IPS-18c (cell line): ENCODE data around the gene RPL37.
A peak's percentile ranks its signal among the peaks of the same experiment; 100 is the strongest.
"Not testable (repeated sequence)": the region's sequence is repeated elsewhere in the genome, so short reads cannot be mapped to it uniquely, and the experiment has no call there.

Experiments used
- H3K4me3 ChIP-seq: 2 replicates; pipeline ENCODE4 v1.7.0; 2013; ENCODE audit warnings: low read depth, mild to moderate bottlenecking, low read length, moderate library complexity; ENCODE audit not compliant: insufficient read depth
- H3K9me3 ChIP-seq: one replicate; pipeline ENCODE4 v1.6.1; 2013; ENCODE audit warnings: mild to moderate bottlenecking, low read length, moderate library complexity; ENCODE audit not compliant: control insufficient read depth, insufficient read depth

RPL37 gene

DNA sequence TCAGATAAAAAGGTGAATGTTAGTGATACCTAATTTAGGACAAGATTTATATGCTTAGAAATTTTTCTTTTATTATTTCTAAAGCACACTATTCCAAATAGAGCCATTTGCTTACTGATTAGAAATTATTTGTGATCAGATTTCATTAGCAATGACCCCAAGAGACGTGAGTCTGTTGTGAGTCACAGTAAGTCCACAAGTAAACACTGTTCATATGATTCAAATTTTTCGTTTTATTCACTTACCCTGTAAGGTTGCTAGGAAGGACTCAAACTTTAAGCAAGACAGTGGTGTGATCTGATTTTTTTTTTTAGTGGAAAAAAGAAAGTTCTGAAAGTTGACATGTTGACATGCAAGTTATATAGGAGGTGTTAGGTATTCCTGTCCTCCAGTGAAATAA lies 7.3 kb upstream of the RPL37 start:
- H3K9me3 ChIP-seq: peaks cover 2% of the 10 kb centered on the region
- H3K4me3 ChIP-seq: no peak overlapping the region

DNA sequence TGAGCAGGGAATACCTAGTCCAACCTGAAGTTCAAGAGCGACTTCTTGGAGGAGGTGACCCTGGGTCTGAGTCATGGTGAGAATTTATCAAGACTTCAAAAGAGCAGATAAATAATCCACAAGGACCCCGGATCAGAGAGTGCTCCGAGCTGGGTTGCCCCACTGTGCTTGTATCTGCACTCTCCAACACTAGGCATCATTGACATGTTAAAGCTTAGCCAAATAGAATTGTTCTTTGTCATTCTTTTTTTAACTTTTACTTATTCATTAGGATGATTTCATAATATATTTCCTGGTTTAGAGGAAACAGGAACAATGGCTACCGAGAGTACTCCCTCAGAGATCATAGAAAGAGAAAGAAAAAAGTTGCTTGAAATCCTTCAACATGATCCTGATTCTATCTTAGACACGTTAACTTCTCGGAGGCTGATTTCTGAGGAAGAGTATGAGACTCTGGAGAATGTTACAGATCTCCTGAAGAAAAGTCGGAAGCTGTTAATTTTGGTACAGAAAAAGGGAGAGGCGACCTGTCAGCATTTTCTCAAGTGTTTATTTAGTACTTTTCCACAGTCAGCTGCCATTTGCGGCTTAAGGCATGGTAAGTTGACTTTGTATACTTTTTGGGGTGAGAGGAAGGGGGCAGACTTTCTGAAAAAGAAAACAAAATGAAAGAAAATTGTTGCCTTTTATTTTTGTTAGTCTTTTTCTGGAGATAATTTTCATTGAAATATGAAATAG lies 6.2 kb upstream of the RPL37 start, which contains the start of gene CARD6:
TSS of gene CARD6 (plus strand) at position 300 of the 738 bp plus-strand sequence. CDS start at position 316, 16 bp downstream.
- Histone ChIP-seq H3K9me3 (peaks cover 2% of the 10 kb centered on the region), H3K4me3 (no peak within 1 kb of the TSS)

DNA sequence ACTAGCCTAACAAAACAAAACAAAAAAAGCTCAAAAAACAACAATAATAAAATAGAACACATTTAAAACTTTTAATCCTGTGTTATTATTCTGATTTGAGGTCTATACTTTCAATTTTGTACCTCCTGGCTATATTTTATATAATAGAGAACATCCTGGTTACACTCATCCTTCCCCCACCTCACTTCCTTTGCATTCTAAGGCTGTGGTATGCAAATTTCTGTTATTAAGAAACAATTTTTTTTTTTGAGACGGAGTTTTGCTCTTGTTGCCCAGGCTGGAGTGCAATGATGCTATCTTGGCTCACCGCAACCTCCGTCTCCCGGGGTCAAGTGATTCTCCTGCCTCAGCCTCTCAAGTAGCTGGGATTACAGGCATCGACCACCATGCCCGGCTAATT lies 3.1 kb upstream of the RPL37 start:
- Histone ChIP-seq H3K4me3 (no peak overlapping the region), H3K9me3 (peaks cover 2% of the 10 kb centered on the region)

DNA sequence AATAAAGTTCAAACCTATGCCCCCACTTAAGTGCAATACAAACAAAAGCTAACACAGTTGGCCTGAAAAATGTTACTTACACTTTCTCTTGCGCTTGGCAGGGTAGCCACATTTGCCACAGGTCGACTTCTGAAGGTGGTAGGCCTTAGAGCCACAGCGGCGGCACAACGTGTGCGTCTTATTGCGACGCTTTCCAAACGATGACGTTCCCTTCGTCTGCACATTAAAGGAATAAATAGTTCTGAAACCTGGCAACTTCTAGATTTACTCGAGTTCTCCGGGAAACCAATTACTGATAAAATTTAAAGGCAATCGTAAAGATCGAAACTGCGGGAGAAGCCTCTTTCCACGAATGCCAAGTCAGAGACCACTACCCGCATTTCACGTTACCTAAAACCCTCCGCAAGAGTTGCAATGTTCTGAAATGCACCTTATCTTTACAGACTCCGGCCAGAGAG lies 602 bp downstream of the RPL37 start:
- Histone ChIP-seq H3K9me3 (peaks cover 2% of the 10 kb centered on the region), H3K4me3 (peak overlapping the region; percentile 98)

DNA sequence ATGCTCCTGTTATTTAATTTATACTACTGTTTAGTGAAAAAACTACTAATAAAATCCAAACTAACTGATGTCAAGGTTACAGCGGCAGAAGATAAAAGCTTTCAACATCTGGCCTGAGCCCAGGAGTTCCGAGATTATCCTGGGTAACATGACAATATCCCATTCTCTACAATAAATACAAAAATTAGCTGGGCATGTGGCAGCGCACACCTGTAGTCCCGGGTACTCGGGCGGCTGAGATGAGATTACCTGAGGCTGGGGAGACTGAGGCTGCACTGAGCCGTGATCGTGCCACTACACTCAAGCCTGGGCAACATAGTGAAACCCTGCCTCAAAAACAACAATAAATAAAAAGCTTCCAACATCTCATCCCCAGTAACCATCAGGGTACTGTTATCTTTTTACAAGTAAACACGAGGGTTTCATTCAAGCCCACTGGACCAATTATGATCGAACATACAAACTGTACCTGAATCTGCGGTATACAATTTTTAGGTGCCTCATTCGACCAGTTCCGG lies 1.3 kb downstream of the RPL37 start:
- Histone ChIP-seq H3K9me3 (peaks cover 2% of the 10 kb centered on the region), H3K4me3 (peak overlapping the region; percentile 98)

DNA sequence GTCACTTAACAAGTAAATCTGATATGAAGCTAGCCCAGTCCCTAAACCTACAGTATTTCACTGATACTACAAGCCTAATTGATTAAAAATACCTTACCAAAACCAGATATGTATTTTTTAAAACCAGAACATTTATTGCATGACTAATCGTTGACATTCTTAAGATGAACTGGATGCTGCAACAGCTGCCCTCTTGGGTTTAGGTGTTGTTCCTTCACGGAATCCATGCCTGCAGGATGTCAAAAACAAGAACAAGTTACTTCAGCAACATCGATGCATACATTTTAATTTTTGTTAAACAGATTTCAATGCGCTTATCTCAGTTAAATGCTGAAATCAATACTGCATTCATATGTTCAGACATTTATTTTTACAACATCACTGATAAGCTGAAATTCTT lies 2.7 kb downstream of the RPL37 start:
- no peak overlapping the region for H3K4me3 ChIP-seq

DNA sequence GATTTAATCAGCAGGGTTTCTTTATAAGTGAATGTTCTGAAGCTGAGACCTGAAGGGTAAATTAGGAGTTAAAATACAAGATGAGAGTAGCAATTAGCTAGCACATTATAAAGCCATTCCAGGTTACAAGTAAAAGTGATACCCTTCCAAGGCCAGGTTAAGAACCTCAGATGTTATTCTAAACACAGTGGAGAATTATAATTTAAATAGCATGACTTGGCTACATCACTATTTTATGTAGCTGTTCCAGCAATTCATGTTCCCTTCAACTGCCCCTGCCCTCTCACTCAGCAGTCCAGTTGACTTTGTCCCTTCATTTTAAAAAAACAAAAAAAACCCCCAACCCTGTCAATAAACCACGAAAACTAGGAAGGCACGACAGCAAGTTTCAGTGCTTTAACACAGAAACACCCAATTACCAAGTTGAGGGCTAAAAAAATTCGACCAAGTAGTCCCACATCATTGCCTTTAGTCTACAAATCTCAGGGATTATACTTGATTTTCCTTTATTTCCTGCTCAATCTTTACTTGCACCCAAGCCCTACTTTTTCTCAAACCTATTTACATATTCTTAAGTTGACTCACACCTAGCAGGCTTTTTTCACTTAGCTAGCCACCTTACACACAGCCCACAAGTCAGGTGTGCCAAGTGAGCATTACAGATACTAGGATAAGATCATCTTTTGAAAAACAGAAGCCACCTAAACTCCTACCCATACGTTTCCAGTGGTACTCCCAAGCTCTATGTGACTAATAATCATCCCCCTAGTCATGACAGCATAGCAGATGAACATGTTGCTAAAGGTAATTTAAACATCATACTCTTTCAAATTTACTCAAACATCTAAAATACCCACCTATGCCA lies 3.4 kb downstream of the RPL37 start:
- no peaks in the 10 kb centered on the region for H3K9me3 ChIP-seq
- no peak overlapping the region for H3K4me3 ChIP-seq

More for the DNA sequence above, 2.7 kb downstream of the RPL37 start:
- no peaks in the 10 kb centered on the region for H3K9me3 ChIP-seq

DNA sequence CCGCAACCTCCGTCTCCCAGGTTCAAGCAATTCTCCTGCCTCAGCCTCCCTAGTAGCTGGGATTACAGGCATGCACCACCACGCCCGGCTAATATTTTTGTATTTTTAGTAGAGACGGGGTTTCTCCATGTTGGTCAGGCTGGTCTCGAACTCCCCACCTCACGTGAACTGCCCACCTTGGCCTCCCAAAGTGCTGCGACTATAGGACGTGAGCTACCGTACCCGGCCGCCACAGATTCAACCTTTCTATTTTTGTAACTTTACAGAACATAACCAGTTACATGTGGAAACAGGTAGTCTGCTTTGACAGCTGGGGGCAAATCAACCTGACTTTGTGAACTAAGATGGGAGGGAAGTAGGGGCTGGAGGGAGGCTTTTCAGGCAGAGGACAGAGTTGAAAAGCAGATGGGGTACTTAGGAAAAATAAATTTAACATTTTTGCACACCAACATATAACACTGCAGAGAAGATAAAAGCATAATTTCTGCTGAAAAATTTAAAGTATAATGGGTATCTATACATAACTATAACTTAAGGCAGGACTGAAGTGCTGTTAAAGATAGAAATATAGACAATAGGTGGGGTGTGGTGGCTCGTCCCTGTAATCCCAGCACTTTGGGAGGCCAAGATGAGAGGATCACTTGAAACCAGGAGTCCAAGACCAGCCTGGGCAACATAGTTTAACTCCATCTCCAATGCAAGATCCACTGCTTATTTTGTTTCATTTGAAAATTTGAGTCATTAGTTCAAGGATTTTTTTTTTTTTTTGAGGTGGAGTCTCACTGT lies 5.1 kb downstream of the RPL37 start:
- no peaks in the 10 kb centered on the region for H3K9me3 ChIP-seq
- H3K4me3 ChIP-seq: no peak overlapping the region

DNA sequence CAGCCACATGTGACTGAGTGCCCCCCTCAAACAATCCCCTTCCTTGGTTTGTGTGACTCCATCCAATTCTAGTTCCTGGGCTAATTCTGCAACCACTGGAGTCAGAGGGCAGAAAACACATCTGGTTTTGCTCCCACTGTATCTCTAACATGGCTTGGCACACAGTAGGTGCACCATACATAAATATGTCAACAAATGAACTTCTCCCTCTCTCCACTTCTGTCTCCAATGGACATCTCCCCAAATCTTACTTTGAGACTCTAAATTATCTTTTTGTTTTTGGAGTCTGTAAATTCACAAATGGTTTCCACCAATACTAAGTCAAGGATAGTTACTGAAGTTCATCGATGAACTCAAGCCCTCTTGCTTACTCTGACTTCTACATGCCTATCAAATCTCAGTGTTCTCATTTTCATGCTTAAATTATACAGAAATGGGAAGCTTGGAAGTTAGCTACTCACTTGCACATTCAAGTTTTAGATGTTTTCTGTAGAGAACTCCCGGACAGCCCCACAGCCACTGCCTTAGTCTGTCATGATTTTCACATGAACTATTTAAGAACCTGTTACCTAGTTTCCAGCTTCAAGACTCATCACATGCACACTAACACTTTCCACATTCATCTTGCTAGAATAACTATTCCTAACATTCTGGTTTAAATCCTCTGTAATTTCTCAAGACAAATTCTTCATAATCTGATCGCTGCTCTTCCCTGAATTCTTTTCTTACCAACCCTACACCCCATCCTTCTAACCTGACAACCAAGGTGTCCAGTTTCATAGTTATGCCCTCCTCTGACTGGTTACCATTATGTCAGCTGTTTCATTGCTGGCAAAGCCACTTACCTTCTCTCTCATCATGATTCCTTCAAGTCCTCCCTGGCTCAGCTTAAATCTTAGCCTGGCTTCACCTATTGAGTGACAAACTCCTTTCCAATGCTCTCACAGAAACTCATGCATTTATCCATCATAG lies 6.0 kb downstream of the RPL37 start:
- H3K4me3 ChIP-seq: no peak overlapping the region
- H3K9me3 ChIP-seq: no peaks in the 10 kb centered on the region

DNA sequence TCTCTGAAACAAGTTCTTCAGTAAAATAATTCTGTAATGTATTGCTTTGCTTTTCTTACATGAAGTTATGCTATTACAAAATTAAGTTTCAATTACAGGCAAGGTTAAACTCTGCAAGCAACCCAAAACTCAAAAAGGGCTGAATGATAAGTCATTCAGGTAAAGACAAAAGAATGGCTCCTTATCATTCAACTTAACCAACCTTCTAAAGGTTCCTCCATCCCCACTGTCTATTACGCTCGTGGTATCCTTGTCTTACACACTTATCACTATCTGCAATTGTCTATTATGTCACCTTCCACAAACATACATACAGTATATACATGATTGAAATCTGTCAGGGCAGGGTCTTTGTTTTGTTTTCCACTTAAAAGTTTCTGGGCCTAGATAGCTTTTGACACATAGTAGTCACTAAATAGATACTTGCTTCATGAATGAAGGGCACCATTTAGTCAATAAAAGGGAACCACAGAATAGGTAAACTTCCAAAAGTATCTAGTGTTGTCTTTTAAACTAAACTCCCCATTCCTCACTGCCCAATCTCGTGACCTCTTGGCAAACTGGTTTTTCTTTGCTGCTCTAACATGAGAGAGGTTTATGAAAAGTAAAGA lies 6.9 kb downstream of the RPL37 start:
- H3K9me3 ChIP-seq: no peaks in the 10 kb centered on the region
- no peak overlapping the region for H3K4me3 ChIP-seq

DNA sequence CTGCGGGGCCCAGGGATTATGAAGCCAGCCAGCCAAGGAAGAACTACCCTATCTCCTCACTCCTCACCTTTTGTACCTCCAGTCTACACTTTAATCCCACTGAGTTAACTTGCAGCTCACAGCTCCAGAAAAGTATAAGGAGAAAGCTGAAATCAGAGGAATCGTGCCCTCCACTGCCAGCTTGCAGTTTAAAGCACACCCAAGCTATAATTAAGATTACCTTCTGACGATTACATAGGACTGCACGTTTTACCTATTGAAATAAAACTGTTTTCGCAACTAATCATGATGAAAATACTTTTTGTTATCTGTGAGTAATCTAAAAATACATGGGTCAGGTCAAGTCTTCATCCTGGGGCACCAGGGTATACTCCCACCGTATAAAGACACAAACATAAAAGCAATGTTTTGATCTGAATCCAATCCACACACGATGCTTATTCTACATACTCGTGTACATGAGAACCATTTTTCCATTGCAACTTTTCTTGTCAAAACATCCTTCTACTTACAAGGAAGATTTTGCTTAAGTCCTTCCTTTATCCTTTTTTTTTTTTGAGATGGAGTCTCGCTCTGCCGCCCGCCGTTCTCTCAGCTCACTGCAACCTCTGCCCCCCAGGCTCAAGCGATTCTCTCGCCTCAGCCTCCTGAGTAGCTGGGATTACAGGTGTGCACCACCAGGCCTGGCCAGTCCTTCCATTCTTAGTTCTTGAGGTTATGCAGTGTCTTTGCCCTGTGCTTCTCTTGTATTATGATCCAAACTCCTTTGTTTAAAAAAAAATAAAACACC lies 7.6 kb downstream of the RPL37 start:
- no peak overlapping the region for H3K4me3 ChIP-seq
- H3K9me3 ChIP-seq: no peaks in the 10 kb centered on the region

DNA sequence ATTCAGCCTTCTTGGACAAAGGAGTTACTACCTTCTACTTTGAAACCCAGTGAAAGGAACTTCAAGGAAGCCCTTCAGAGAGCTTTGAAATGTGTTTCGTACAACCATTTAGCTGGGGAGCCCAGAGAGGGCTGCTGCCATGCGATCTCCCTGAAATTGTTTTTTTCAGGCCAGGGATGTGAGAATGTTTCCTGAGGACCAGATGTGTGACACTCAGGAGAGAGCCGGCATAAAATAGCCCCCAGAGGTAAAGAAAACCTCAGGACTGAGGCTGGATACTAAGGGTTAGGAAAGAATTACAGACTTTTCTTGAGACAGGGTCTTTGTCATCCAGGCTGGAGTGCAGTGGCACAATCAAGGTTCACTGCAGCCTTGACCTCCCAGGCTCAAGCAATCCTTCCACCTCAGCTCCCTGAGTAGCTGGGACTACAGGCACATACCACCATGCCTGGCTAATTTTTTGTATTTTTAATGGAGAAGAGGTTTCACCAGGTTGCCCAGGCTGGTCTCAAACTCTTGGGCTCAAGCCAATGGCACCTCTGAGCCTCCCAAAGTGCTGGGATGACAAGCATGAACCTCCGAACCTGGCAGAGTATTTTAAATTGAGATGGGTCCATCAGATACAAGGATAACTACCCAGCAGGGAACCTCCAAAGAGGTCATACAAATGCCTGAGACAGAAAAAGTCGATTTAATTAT lies 8.4 kb downstream of the RPL37 start:
- Histone ChIP-seq H3K9me3 (no peaks in the 10 kb centered on the region), H3K4me3 (no peak overlapping the region)

DNA sequence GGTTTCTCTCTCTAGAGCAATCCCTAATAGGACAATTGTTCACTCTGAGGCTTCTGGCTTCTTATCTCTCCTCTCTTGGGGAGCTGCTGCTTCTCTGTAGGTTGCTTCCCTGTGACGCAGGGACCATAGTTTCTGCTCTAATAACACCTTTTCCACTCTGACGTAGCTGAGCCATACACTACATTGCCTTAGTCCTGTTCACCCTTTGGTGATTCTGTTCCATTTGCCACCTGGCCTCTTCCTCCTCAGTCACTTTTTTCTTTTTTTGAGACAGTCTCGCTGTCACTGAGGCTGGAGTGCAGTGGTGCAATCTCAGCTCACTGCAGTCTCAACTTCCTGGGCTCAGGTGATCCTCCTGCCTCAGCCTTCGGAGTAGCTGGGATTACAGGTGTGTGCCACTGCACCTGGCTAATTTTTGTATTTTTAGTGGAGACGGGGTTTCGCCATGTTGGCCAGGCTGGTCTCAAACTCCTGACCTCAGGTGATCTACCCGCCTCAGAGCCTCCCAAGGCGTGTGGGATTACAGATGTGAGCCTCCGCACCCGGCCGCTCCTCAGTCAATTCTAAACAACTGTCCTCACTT lies 9.5 kb downstream of the RPL37 start:
- H3K4me3 ChIP-seq: not testable (repeated sequence)

DNA sequence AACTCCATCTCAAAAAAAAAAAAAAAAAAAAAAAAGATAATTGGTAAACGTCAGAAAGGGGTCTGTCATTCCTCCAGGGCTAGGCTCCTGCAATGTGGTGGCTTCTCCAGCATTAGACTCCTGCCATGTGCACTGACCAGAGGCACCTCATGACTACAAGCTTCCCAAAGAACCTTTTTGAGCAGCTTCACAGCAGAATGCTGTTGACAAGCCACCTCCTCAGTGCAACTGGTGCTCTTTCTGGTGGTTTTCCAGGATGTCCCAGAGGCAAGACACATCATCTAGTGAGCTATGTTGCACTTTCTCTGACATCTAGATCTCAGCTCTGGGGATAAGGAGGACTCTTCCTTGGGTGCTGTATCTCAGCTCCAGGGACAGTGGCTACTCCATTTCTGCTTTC lies 11.6 kb downstream of the RPL37 start:
- no peaks in the 10 kb centered on the region for H3K9me3 ChIP-seq

More for the DNA sequence above, 9.5 kb downstream of the RPL37 start:
- H3K9me3 ChIP-seq: not testable (repeated sequence)

More for the DNA sequence above, 11.6 kb downstream of the RPL37 start:
- no peak overlapping the region for H3K4me3 ChIP-seq
